ENCODE results near the gene KMT2C.
"Not testable (repeated sequence)": the region's sequence is repeated elsewhere in the genome, so short reads cannot be mapped to it uniquely, and the experiment has no call there.

Gene KMT2C

GRCh38 chr7:152355474-152356057, 80.2 kb downstream of the KMT2C start:
- Histone ChIP-seq H3K4me3 (no peak overlapping the region), H3K27ac (no peak overlapping the region)
- TF ChIP-seq, protein P1, sequence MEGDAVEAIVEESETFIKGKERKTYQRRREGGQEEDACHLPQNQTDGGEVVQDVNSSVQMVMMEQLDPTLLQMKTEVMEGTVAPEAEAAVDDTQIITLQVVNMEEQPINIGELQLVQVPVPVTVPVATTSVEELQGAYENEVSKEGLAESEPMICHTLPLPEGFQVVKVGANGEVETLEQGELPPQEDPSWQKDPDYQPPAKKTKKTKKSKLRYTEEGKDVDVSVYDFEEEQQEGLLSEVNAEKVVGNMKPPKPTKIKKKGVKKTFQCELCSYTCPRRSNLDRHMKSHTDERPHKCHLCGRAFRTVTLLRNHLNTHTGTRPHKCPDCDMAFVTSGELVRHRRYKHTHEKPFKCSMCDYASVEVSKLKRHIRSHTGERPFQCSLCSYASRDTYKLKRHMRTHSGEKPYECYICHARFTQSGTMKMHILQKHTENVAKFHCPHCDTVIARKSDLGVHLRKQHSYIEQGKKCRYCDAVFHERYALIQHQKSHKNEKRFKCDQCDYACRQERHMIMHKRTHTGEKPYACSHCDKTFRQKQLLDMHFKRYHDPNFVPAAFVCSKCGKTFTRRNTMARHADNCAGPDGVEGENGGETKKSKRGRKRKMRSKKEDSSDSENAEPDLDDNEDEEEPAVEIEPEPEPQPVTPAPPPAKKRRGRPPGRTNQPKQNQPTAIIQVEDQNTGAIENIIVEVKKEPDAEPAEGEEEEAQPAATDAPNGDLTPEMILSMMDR (IDR thresholded peaks at IDR 0.05) = no peak
- DNase-seq (ENCODE audit: low spot score) = no peak

DNA sequence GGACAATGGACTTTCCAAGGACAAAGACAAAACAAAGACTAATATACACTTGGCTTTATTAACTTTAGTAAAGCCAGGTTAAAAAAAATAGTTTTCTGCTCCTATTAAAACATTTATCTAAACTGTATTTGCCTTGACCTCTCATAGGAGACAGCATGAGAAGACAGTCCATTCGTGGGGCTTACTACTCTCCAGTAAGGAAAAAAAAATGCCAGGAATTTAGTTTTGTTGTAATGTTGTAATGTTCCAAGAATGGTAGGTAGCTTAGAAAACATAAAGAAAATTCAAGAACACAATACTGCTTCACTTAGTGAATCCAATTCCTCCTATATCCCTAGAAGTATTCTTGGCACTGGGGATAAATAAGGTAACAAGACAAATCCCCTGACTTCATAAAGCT, 81.7 kb downstream of the KMT2C start:
- DNase-seq (ENCODE audit: low spot score) = no peak
- Histone ChIP-seq H3K27ac (no peak overlapping the region), H3K4me3 (no peak overlapping the region)
- TF ChIP-seq, protein P1 (IDR thresholded peaks at IDR 0.05) = no peak

- DNase-seq (ENCODE audit: low spot score); H3K4me3 ChIP-seq; H3K27ac ChIP-seq: not testable (repeated sequence)
Measured at GRCh38 chr7:152353281-152353680, 82.5 kb downstream of the KMT2C start.

- not testable (repeated sequence) for H3K4me3 ChIP-seq; DNase-seq (ENCODE audit: low spot score); H3K27ac ChIP-seq
Measured at GRCh38 chr7:152351747-152352146, 84.1 kb downstream of the KMT2C start.

GRCh38 chr7:152351168-152351567, 84.6 kb downstream of the KMT2C start:
- H3K27ac ChIP-seq = no peak overlapping the region

DNA sequence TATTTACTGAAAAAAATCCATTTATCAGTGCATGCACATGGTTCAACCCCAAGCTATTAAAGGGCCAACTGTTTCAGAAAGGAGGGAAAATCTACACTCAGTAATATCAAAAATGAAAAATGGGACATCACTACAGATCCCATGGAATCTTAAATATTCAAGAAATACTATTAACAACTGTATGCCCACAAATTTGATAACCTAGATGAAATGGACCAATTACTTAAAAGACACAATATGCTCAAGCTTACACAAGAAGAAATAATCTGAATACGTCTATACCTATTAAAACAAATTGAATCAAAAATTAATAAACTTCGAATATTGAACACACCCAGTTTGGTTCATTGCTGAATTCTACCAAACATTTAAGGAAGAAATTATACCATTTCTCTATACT, 87.9 kb downstream of the KMT2C start:
- Histone ChIP-seq H3K4me3 (no peak overlapping the region), H3K27ac (no peak overlapping the region)
- TF ChIP-seq, protein P1 (IDR thresholded peaks at IDR 0.05) = no peak
- DNase-seq (ENCODE audit: low spot score) = no peak

More at GRCh38 chr7:152351168-152351567, 84.6 kb downstream of the KMT2C start:
- TF ChIP-seq, protein P1 (IDR thresholded peaks at IDR 0.05) = no peak
- no peak for DNase-seq (ENCODE audit: low spot score)
- no peak overlapping the region for H3K4me3 ChIP-seq

- TF ChIP-seq, protein P1 (IDR thresholded peaks at IDR 0.05) = no peak
- Histone ChIP-seq H3K27ac (no peak overlapping the region), H3K4me3 (no peak overlapping the region)
- no peak for DNase-seq (ENCODE audit: low spot score)
Measured at GRCh38 chr7:152344253-152344652, 91.5 kb downstream of the KMT2C start.

DNA sequence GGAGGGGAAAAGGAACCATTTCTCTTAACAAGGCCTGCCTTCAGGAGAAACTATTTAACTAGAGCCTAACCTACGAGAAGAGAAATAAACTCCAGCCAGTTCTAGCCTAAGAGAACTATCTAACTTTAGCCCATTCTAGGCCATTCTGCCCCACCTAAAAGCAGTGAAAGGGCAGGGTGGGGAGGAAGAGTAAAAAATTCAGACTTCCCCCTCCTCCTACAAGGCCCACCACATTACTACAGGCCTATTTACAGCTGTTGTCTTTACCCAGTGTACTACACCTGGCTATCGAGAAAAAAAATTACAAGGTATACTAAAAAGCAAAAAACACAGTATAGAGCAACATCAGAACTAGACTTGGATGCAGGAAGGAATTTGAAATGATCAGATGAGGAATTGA, 93.0 kb downstream of the KMT2C start:
- no peak for DNase-seq (ENCODE audit: low spot score)
- Histone ChIP-seq H3K27ac (no peak overlapping the region), H3K4me3 (no peak overlapping the region)
- TF ChIP-seq, protein P1 (IDR thresholded peaks at IDR 0.05) = no peak
